CD14-positive monocyte (primary cell): ENCODE results near the gene IL1R2. TPM values are rescaled to one million over a fixed set of nuclear protein-coding genes. Genes with fewer than 3 reads are reported as not detected.

ENCODE experiments used
- DNase-seq, 3 donors: peaks; one replicate each; pipeline ENCODE4 v3.0.0-alpha.2; 2011 to 2022
- H2AFZ ChIP-seq: 2 replicates; pipeline ENCODE4 v1.6.0; 2012; ENCODE audit warnings: mild to moderate bottlenecking, low read depth, low read length, inconsistent platforms; ENCODE audit not compliant: insufficient read depth, poor library complexity, severe bottlenecking
- H3K27ac ChIP-seq, 2 donors: 1 replicate in 1 of 2; 2 replicates in 1 of 2; pipeline ENCODE4 v1.5.1; 2012 to 2013; ENCODE audit warnings: low read length in 2 of 2, control low read depth in 1 of 2, inconsistent platforms in 1 of 2, low read depth in 1 of 2, mild to moderate bottlenecking in 1 of 2
- H3K27me3 ChIP-seq, 2 donors: one replicate each; pipeline versions ENCODE4 v1.6.0 to v1.6.1; 2011 to 2013; ENCODE audit warnings: low read length in 2 of 2; ENCODE audit not compliant: control insufficient read depth in 2 of 2, insufficient read depth in 2 of 2
- H3K36me3 ChIP-seq, 2 donors: replicated peaks in 1 of 2; 1 replicate in 1 of 2; 2 replicates in 1 of 2; pipeline versions ENCODE4 v1.5.1 to v1.6.1; 2012 to 2013; ENCODE audit warnings: low read length in 2 of 2, control low read depth in 1 of 2, inconsistent platforms in 1 of 2, mild to moderate bottlenecking in 1 of 2; ENCODE audit not compliant: insufficient read depth in 2 of 2, control insufficient read depth in 1 of 2
- H3K4me1 ChIP-seq, 2 donors: 1 replicate in 1 of 2; 2 replicates in 1 of 2; pipeline versions ENCODE4 v1.5.1 to v1.6.1; 2012 to 2013; ENCODE audit warnings: low read length in 2 of 2, control low read depth in 1 of 2, inconsistent platforms in 1 of 2, mild to moderate bottlenecking in 1 of 2, moderate library complexity in 1 of 2; ENCODE audit not compliant: insufficient read depth in 2 of 2, control insufficient read depth in 1 of 2
- H3K4me2 ChIP-seq: replicated peaks from 2 replicates; pipeline ENCODE3; 2012; ENCODE audit warnings: low read length, moderate library complexity, mild to moderate bottlenecking; ENCODE audit not compliant: poor library complexity, severe bottlenecking; ENCODE audit errors: extremely low read depth
- H3K4me3 ChIP-seq, 3 experiments: fragments of 200-600 bp in 1 of 3; sonication (generic) in 1 of 3; replicated peaks in 1 of 3; 1 replicate in 2 of 3; 2 replicates in 1 of 3; pipeline ENCODE4 v1.5.1; 2011 to 2013; ENCODE audit warnings: low read length in 3 of 3, mild to moderate bottlenecking in 3 of 3, control low read depth in 2 of 3, low read depth in 2 of 3, inconsistent platforms in 1 of 3, moderate library complexity in 1 of 3
- H3K79me2 ChIP-seq: 2 replicates; pipeline ENCODE4 v1.6.0; 2012; ENCODE audit warnings: mild to moderate bottlenecking, control low read depth, inconsistent platforms, low read length, moderate library complexity; ENCODE audit not compliant: insufficient read depth
- H3K9ac ChIP-seq: 2 replicates; pipeline ENCODE4 v1.6.0; 2017; ENCODE audit warnings: low read length, mild to moderate bottlenecking; ENCODE audit not compliant: insufficient read depth, poor library complexity, severe bottlenecking
- H3K9me3 ChIP-seq, 2 donors: replicated peaks in 1 of 2; 1 replicate in 1 of 2; 2 replicates in 1 of 2; pipeline versions ENCODE4 v1.5.1 to v1.6.1; 2012 to 2013; ENCODE audit warnings: low read length in 2 of 2, control low read depth in 1 of 2; ENCODE audit not compliant: control insufficient read depth in 1 of 2, insufficient read depth in 1 of 2
- H4K20me1 ChIP-seq: 2 replicates; pipeline ENCODE4 v1.6.0; 2012; ENCODE audit warnings: mild to moderate bottlenecking, low read length, control low read depth, moderate library complexity; ENCODE audit not compliant: insufficient read depth
- H3K27ac Mint-ChIP-seq, 7 donors: one replicate each; pipeline ENCODE4 v1.8.0; 2020; ENCODE audit warnings: mild to moderate bottlenecking in 7 of 7, mixed read lengths in 7 of 7, moderate library complexity in 6 of 7, inconsistent platforms in 2 of 7
- H3K27me3 Mint-ChIP-seq, 3 donors: one replicate each; pipeline ENCODE4 v1.8.0; 2021 to 2022; ENCODE audit warnings: low read depth in 3 of 3, mild to moderate bottlenecking in 3 of 3, mixed read lengths in 3 of 3, moderate library complexity in 3 of 3, inconsistent platforms in 1 of 3
- H3K36me3 Mint-ChIP-seq, 2 donors: one replicate each; pipeline ENCODE4 v1.8.0; 2020; ENCODE audit warnings: mixed read lengths in 2 of 2, inconsistent platforms in 1 of 2, mild to moderate bottlenecking in 1 of 2
- H3K4me1 Mint-ChIP-seq: one replicate; pipeline ENCODE4 v1.8.0; 2020; ENCODE audit warnings: mild to moderate bottlenecking, mixed read lengths
- H3K4me3 Mint-ChIP-seq, 2 donors: one replicate each; pipeline ENCODE4 v1.8.0; 2020; ENCODE audit warnings: mild to moderate bottlenecking in 2 of 2, mixed read lengths in 2 of 2, moderate library complexity in 1 of 2
- H3K9me3 Mint-ChIP-seq, 7 donors: one replicate each; pipeline ENCODE4 v1.8.0; 2020 to 2022; ENCODE audit warnings: mixed read lengths in 7 of 7, mild to moderate bottlenecking in 6 of 7, moderate library complexity in 6 of 7, inconsistent platforms in 2 of 7
- WGBS: methylation state at CpG from one replicate; pipeline ENCODE4 v1.1.5; 2013; ENCODE audit warnings: missing lambda C conversion rate; ENCODE audit not compliant: insufficient coverage; 5-methylcytosine and 5-hydroxymethylcytosine counted together
- intact Hi-C, 2 donors: fragments of 100-400 bp; cut with micrococcal nuclease; formaldehyde crosslinking; loops; one replicate each; pipeline versions ENCODE4 v1.15.0 to v1.15.1; 2023
- polyA plus RNA-seq, 3 donors: library from polyadenylated mRNA; depleted of rRNA in 1 of 3; unstranded in 2 of 3; stranded (reverse) in 1 of 3; fragments of 300-500 nt in 2 of 3; fragments of >200 nt in 1 of 3; fragmentation: Illumina TruSeq in 2 of 3; gene quantifications; 1 replicate in 2 of 3; 2 replicates in 1 of 3; pipeline ENCODE4 v1.2.3, GENCODE V29; 2012 to 2021
- TF ChIP-seq, protein P1 (sequence below): fragments of 200-600 bp; IDR thresholded peaks from one replicate; pipeline ENCODE4 v1.8.0; 2022; ENCODE audit warnings: antibody characterized with exemption, mild to moderate bottlenecking

Gene IL1R2
- polyA plus RNA-seq, 3 donors: 5.9 to 12.0 (median 6.2) TPM

DNA sequence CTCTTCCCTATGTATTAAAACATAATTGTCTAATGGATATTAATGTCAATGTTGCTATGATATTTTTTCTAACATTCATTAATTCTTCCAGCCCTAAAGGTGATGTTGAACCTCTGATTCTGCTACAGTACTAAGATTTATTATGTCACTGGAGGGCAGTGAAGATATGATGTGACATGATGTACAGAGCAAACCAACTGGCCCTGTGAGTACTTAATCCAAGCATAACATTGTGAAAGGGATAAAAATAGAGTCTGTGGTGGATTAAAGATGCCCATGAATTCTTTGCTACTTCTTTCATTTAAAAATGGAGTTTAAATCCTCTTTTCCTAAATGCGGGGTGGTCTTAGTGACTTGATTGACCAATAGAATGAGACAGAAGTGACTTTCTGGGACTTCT, 51.8 kb downstream of the IL1R2 start:
- no CpG with 5 or more reads among the region's 1 CpG for WGBS
- Mint-ChIP-seq H3K36me3 (peaks cover 3 to 6% of the 10 kb centered on the region in 2 donors), H3K4me1 (peaks cover 60% of the 10 kb centered on the region), H3K9me3 (peaks cover 0 to 6% (median 0%) of the 10 kb centered on the region in 7 donors), H3K4me3 (no peak overlapping the region), H3K27me3 (peaks cover 2 to 19% (median 13%) of the 10 kb centered on the region in 3 donors), H3K27ac (no peak overlapping the region)
- H3K4me1 ChIP-seq: peaks cover 41 to 46% of the 10 kb centered on the region in 2 donors
- no peak for DNase-seq
- TF ChIP-seq, protein P1, sequence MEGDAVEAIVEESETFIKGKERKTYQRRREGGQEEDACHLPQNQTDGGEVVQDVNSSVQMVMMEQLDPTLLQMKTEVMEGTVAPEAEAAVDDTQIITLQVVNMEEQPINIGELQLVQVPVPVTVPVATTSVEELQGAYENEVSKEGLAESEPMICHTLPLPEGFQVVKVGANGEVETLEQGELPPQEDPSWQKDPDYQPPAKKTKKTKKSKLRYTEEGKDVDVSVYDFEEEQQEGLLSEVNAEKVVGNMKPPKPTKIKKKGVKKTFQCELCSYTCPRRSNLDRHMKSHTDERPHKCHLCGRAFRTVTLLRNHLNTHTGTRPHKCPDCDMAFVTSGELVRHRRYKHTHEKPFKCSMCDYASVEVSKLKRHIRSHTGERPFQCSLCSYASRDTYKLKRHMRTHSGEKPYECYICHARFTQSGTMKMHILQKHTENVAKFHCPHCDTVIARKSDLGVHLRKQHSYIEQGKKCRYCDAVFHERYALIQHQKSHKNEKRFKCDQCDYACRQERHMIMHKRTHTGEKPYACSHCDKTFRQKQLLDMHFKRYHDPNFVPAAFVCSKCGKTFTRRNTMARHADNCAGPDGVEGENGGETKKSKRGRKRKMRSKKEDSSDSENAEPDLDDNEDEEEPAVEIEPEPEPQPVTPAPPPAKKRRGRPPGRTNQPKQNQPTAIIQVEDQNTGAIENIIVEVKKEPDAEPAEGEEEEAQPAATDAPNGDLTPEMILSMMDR: no peak
- no peak overlapping the region for H3K4me2 ChIP-seq
- H3K27ac ChIP-seq: no peak overlapping the region
- no peaks in the 10 kb centered on the region for H3K9me3 ChIP-seq
- no peak overlapping the region for H3K4me3 ChIP-seq
- H3K9ac ChIP-seq: no peak overlapping the region
- H4K20me1 ChIP-seq: no peaks in the 10 kb centered on the region
- no peaks in the 10 kb centered on the region for H3K79me2 ChIP-seq
- no peaks in the 10 kb centered on the region for H3K36me3 ChIP-seq
- intact Hi-C loops: no loop called here
- H2AFZ ChIP-seq: no peak overlapping the region
- H3K27me3 ChIP-seq: no peaks in the 10 kb centered on the region

DNA sequence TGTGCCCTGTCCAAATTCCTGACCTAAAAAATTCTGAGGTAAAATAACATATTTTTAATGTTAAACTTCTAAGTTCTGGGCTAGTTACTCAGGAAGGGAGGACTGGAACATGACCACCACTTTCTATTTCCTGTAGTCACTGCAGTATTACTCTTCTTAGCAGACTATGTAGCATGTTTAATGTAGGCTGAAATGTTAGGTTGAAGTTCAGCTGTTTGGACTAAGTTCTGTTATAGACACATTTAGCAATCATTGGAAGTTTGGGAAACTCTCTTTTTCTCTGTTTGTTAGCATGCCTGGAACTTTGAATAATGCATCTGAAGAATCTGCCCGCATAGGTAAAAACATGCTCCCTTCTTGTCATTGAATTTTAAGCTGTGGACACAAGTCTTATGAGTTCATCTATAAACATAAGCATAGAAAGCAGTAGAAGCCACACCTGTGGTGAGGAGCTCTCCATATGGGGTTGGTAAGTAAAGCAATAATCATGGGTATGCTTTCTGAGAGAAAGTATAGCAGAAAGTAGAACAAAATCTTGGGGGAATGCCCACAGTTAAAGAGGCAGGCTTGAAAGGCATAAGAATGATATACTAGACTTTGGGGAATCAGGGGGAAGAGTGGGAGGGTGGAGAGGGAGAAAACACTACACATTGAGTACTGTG, 52.6 kb downstream of the IL1R2 start:
- no peak for DNase-seq
- Histone ChIP-seq H3K4me2 (no peak overlapping the region), H3K4me1 (peaks cover 42 to 51% of the 10 kb centered on the region in 2 donors), H3K79me2 (no peaks in the 10 kb centered on the region), H2AFZ (no peak overlapping the region), H4K20me1 (no peaks in the 10 kb centered on the region), H3K27ac (no peak overlapping the region), H3K36me3 (no peaks in the 10 kb centered on the region), H3K9ac (no peak overlapping the region), H3K4me3 (no peak overlapping the region), H3K9me3 (no peaks in the 10 kb centered on the region), H3K27me3 (no peaks in the 10 kb centered on the region)
- TF ChIP-seq, protein P1: no peak
- intact Hi-C loops: no loop called here
- Mint-ChIP-seq H3K4me1 (peaks cover 63% of the 10 kb centered on the region), H3K4me3 (no peak overlapping the region), H3K27me3 (peaks cover 2 to 18% (median 13%) of the 10 kb centered on the region in 3 donors), H3K9me3 (peaks cover 0 to 6% (median 0%) of the 10 kb centered on the region in 7 donors), H3K36me3 (peaks cover 3 to 6% of the 10 kb centered on the region in 2 donors), H3K27ac (no peak overlapping the region)
- WGBS: no CpG with 5 or more reads among the region's 1 CpG
